Testis (tissue), 3 donors: ENCODE data around the gene SH3RF1. TPM values are rescaled to one million over a fixed set of nuclear protein-coding genes. Genes with fewer than 3 reads are reported as not detected.

Source experiments
- DNase-seq: peaks from one replicate; pipeline ENCODE4 v3.0.0-alpha.2; 2019
- H3K27ac ChIP-seq, 2 donors: fragments of 200-600 bp; sonication (generic); one replicate each; pipeline ENCODE4 v1.5.1; 2019
- H3K27me3 ChIP-seq: fragments of 200-600 bp; sonication (generic); one replicate; pipeline ENCODE4 v1.5.1; 2019
- H3K36me3 ChIP-seq: fragments of 200-600 bp; sonication (generic); one replicate; pipeline ENCODE4 v1.5.1; 2017; ENCODE audit warnings: low read depth; ENCODE audit errors: missing control alignments
- H3K4me1 ChIP-seq: fragments of 200-600 bp; sonication (generic); one replicate; pipeline ENCODE4 v1.5.1; 2019
- H3K4me3 ChIP-seq, 2 donors: fragments of 200-600 bp; sonication (generic); one replicate each; pipeline ENCODE4 v1.5.1; 2017 to 2019
- H3K9me3 ChIP-seq: fragments of 200-600 bp; sonication (generic); one replicate; pipeline ENCODE4 v1.5.1; 2017
- POLR2A ChIP-seq: fragments of 450-650 bp; IDR thresholded peaks from one replicate; pipeline ENCODE4 v1.6.1; 2017; ENCODE audit warnings: antibody characterized with exemption, mild to moderate bottlenecking, moderate library complexity
- WGBS, 2 donors: methylation state at CpG; one replicate each; pipeline ENCODE4 v1.1.5; 2018; 5-methylcytosine and 5-hydroxymethylcytosine counted together
- intact Hi-C: fragments of 100-400 bp; cut with DNase I; formaldehyde crosslinking; loops from one replicate; pipeline ENCODE4 v1.15.1; 2023; ENCODE audit warnings: low total_unique reads
- polyA plus RNA-seq: library from polyadenylated mRNA; stranded (reverse); fragments of 350-450 nt; fragmentation: Illumina TruSeq; extraction: RNeasy Lipid Tissue Mini Kit (QIAGEN cat#74804); gene quantifications from one replicate; pipeline ENCODE4 v1.2.3, GENCODE V29; 2014; ENCODE audit warnings: low read depth, low replicate concordance; ENCODE audit not compliant: insufficient read depth
- total RNA-seq, 2 donors: library from RNA; depleted of rRNA; stranded (reverse); fragments of >200 nt; gene quantifications; one replicate each; pipeline ENCODE4 v1.2.3, GENCODE V29; 2016
- TF ChIP-seq, protein P1 (sequence below), 3 experiments: fragments of 450-650 bp in 2 of 3; fragments of 200-600 bp in 1 of 3; sonication (generic) in 1 of 3; IDR thresholded peaks; one replicate each; pipeline ENCODE4 v1.5.1; 2016 to 2019; ENCODE audit warnings: antibody characterized with exemption in 3 of 3, mild to moderate bottlenecking in 2 of 3, moderate library complexity in 1 of 3

Gene SH3RF1
- total and polyA plus RNA-seq, 3 donors from 2014 or later = 15.1 to 38.9 (median 26.4) TPM

DNA sequence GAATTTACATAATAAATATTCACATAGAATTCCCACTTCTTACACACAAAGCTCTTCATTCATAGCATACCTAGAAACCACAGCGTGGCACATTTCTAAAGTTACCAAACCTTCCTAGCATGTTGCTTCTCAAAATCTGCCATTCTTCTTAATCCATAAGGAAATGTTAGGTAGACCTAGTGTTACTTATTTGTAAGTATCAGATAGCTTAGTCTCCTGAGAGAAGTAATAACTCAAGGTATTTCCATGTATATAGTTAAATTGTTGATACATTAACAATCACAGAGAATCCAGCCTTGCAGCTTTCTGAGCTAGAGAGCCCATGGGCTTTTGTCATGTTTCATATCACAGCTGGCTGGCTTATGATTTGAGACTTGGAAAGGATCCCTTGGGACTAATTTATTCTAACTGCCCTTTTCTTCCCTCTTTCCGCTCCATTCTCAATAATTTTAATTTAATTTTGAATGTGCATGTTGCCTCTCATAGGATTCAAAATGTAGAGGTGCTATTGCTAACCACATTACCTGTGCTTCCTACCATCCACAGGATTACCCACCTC is 17.6 kb downstream of the SH3RF1 start:
- DNase-seq = no peak
- WGBS, 2 donors = 58 to 59% methylated on average over 2 of the region's 2 CpGs
- no peak for TF ChIP-seq POLR2A
- TF ChIP-seq, protein P1, sequence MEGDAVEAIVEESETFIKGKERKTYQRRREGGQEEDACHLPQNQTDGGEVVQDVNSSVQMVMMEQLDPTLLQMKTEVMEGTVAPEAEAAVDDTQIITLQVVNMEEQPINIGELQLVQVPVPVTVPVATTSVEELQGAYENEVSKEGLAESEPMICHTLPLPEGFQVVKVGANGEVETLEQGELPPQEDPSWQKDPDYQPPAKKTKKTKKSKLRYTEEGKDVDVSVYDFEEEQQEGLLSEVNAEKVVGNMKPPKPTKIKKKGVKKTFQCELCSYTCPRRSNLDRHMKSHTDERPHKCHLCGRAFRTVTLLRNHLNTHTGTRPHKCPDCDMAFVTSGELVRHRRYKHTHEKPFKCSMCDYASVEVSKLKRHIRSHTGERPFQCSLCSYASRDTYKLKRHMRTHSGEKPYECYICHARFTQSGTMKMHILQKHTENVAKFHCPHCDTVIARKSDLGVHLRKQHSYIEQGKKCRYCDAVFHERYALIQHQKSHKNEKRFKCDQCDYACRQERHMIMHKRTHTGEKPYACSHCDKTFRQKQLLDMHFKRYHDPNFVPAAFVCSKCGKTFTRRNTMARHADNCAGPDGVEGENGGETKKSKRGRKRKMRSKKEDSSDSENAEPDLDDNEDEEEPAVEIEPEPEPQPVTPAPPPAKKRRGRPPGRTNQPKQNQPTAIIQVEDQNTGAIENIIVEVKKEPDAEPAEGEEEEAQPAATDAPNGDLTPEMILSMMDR (IDR thresholded peaks at IDR 0.05) = no peak
- Histone ChIP-seq H3K4me1 (peaks cover 54% of the 10 kb centered on the region), H3K27me3 (no peaks in the 10 kb centered on the region), H3K36me3 (no peaks in the 10 kb centered on the region), H3K4me3 (no peak overlapping the region), H3K27ac (peak overlapping the region; percentile 61 to 74), H3K9me3 (no peaks in the 10 kb centered on the region)
- intact Hi-C loops = no loop called here

DNA sequence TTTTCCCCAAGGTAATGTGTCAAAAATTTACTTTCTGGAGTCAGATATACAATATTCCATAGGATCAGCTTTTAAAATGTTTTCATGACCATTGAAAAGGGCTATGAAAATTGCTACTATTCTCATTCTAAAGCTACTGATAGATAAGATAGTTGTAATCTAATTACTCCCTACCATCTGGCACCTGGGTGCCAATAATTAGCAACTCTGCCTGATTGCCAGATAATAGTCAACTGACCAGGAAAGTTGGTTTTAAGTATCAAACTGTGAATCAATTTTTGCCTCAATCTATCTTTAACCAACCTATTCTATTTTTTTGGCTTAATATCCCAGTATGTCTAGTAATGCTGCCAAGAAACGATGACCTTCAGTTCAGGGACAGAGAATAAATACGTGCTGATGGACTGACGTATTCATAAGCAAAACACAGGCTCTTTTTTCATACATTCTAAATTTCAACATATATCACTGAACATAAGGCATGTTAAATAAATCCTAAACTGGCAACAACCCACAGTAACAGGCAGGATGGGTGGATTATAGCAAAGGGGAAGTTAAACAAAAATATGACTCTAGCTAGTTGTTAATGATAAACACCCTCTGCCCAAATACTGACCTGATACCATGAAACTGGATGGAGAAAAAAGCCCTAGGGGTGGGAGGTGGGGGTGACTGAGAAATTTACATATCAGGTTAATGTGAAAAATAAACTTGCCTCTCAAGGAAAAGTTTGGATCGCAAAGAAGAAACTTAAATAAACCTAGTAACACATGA is 18.2 kb downstream of the SH3RF1 start:
- intact Hi-C loops = no loop called here
- Histone ChIP-seq H3K27ac (peak overlapping the region; percentile 61 to 74), H3K4me1 (peaks cover 52% of the 10 kb centered on the region), H3K9me3 (no peaks in the 10 kb centered on the region), H3K27me3 (no peaks in the 10 kb centered on the region), H3K4me3 (no peak overlapping the region), H3K36me3 (no peaks in the 10 kb centered on the region)
- TF ChIP-seq POLR2A = no peak
- TF ChIP-seq, protein P1 (IDR thresholded peaks at IDR 0.05) = no peak
- no peak for DNase-seq
- WGBS, 2 donors = 20 to 45% methylated on average over 4 of the region's 4 CpGs

DNA sequence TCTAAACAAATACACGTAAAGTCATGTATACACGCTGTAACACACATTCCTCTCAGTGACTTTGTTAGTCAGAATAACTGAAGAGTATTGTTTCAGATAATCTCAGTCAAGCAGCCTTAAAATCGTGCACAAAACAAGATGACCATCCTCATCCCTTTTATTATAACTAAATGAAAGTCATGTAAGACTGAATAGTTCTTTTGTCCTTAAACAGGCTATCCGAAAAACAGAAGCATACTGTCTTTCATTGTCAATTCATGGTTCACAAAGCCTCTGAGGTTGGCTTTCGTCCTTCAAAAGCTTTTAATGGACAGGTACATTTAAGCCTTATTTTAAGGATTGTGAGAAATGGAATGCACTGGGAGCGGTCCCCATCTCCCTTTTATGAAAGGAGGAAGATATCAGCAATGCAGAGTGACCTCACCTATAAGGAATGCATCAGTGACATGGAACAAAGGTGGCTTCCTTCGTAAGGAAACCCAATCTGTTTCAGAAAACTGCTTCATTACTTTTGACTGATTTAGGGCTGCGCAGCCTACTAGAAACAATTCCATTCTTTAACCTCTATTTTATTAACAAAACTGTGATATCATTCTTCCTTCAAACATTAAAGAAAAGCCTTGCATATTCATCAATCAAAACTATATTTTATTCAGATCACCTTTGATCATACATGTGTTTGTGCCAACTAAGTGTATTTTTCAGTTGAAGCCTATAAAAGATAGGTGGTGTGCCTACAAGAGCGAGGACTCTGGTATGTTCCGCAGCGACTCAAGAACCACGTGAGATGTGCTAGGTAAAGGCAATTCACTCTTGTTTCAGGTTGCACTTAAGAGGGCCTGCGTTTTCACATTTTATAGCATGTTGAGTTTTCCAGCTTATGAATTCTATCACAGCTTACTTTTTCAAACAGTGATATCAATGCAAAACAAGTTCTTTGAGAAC is 19.2 kb downstream of the SH3RF1 start:
- no peak overlapping the region for H3K4me3 ChIP-seq
- 69 to 75% methylated on average over 13 of the region's 13 CpGs for WGBS, 2 donors
- intact Hi-C loops = no loop called here
- H3K9me3 ChIP-seq = no peaks in the 10 kb centered on the region
- no peaks in the 10 kb centered on the region for H3K36me3 ChIP-seq
- TF ChIP-seq, protein P1 (IDR thresholded peaks at IDR 0.05) = no peak
- no peak for TF ChIP-seq POLR2A
- H3K27ac ChIP-seq = peak overlapping the region; percentile 35 to 61
- no peaks in the 10 kb centered on the region for H3K27me3 ChIP-seq
- no peak for DNase-seq
- H3K4me1 ChIP-seq = peaks cover 45% of the 10 kb centered on the region

DNA sequence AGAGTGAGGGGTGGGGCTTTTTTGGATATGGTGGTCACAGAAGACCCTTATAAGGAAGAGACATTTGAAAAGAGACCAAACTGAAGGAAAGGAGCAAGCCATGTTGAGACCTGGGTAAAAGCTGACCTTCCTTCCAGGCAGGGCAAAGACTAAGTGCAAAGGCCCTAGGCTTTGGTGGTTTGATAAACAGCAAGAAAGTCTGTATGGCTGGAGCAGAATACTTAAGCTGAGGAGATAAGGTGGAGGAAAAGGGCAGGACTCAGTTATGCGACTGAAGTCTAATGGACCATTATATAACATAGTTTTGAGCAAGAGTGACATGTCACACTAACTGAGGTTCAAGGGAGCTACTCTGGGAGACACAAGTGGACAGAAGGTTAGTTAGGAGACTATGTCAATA is 20.0 kb downstream of the SH3RF1 start:
- WGBS, 2 donors = 70 to 75% methylated on average over 1 of the region's 1 CpG
- no peak for TF ChIP-seq POLR2A
- Histone ChIP-seq H3K4me3 (no peak overlapping the region), H3K4me1 (peaks cover 45% of the 10 kb centered on the region), H3K27ac (peak overlapping the region; percentile 35 to 61), H3K36me3 (no peaks in the 10 kb centered on the region), H3K27me3 (no peaks in the 10 kb centered on the region), H3K9me3 (no peaks in the 10 kb centered on the region)
- DNase-seq = no peak
- intact Hi-C loops = no loop called here

- peaks cover 45% of the 10 kb centered on the region for H3K4me1 ChIP-seq
- intact Hi-C loops = no loop called here
- H3K9me3 ChIP-seq = no peaks in the 10 kb centered on the region
- H3K27me3 ChIP-seq = no peaks in the 10 kb centered on the region
- DNase-seq = no peak
- H3K27ac ChIP-seq = no peak overlapping the region
- no peaks in the 10 kb centered on the region for H3K36me3 ChIP-seq
- WGBS, 2 donors = 73 to 75% methylated on average over 2 of the region's 2 CpGs
- no peak for TF ChIP-seq POLR2A
- TF ChIP-seq, protein P1 (IDR thresholded peaks at IDR 0.05) = no peak
- H3K4me3 ChIP-seq = no peak overlapping the region
Measured at GRCh38 chr4:169249999-169250398, 20.8 kb downstream of the SH3RF1 start.
